RPMI7951 (cell line): ENCODE data around the gene TOMM20L. TPM values are rescaled to one million over a fixed set of nuclear protein-coding genes. Genes with fewer than 3 reads are reported as not detected.

Experiments
- DNase-seq: peaks from one replicate; pipeline ENCODE4 v3.0.0-alpha.2; 2012; ENCODE audit warnings: low read depth
- total RNA-seq: library from RNA; depleted of rRNA; stranded (reverse); fragments of >200 nt; shearing (Covaris generic); gene quantifications from 2 replicates; pipeline ENCODE4 v1.2.3, GENCODE V29; 2014; rRNA removed

TOMM20L gene
- total RNA-seq, 1 experiment from 2014 or later = not detected

DNA sequence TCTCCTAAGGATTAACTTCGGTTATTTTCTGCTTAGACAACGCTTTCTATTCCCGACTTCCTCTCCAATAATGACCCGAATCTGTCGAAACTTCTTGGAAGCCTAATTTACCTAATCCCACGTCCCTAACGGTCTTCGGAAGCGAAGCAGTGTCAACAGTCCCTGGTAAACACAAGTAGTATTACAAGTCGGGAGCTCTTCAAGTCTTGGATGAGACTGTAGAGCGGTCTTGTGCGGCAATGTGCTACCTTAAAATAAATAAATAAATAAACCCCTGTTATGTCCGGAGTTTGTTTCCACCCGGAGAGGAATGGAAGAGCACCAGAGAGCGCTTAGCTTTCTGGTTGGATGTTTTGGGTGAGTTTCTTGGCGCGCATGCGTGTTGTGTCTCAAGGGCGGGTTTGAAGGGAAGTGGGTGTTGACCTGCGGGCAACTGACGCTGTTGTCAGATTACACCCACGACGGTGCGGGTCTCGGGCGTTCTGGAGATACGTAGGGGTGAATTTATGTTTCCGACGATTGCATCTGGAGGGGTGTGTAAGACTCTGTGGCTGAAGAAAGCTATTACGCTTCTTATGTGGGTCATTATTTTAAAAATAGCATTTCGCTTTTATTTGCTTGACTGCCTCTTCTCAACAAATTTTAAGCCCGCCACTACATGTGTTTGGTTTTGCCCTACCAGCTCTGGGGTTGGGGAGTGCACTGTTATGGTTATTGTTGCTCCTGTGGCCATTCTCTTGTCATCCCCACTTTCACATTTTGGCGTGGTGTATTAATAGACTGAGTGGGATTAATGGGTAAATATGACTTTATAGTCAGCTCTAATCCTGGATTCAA, 31.8 kb downstream of the TOMM20L start, which contains the start of the genes KIAA0586 and TIMM9:
Gene KIAA0586, plus strand, starts transcription at position 439 of the 837 bp plus-strand sequence. CDS start 546 bp downstream, outside the sequence.
Gene TIMM9, minus strand, starts transcription at position 251 of the 837 bp plus-strand sequence. CDS start 15,586 bp downstream, outside the sequence.
- DNase-seq = peak; percentile 97

DNA sequence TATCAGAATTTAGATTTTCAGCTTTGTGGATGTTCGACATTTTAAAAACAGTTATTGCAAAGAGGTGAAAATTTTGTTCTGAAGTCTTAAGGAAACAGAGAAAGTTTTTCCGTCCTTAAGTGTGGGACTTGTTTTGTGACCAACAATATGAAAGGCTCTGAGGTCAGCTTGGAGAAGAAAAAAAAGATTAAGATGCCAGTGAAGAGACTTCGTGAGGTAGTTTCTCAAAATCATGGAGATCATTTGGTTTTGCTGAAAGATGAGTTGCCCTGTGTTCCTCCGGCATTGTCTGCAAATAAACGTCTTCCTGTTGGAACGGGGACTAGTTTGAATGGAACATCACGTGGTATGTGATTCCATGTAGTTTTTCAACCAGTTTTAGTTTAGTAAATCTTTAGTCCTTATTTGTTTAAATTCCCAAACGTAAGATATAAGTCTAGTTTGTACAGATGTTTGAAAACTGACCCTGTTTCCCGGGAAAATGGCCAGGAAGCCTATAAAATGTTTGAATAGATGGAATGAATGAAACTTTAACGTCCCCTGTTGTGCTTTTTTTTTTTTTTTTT, 32.5 kb downstream of the TOMM20L start:
- peak; percentile 63 for DNase-seq

DNA sequence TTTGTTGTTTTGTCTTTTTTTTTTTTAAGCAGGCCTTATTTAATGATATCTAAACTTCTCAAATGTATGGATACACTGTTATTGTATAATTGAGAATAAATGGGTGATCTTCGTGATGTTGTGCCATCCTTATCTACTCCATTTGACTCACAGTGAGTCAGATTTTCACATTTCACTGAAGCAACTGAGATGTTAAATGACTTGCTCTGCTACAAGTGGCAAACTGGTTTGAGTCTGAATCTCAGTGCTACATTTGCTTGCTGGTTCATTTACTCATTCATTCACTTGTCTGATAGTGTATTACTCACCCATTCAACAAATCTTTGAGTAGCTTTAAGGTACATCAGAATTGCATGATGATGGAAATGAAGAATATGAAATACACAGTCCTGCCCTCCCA, 34.4 kb downstream of the TOMM20L start:
- peak; percentile 55 for DNase-seq

- DNase-seq = no peak
Observed at GRCh38 chr14:58439476-58439875, 43.7 kb downstream of the TOMM20L start.

DNA sequence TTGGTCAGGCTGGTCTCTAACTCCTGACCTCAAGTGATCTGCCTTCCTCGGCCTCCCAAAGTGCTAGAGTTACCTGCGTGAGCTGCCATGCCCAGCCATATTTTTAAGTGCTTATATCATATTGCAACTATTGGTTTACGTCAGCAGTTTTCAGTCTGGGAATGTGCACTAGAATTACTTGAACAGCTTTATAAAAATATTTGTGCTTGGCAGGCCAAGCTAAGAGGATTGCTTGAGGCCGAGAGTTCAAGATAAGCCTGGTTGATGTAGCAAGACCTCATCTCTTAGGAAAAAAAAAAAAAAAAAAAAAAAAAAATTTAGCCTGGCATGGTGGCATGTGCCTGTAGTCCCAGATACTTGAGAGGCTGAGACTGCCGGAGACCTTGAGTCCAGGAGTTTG, 48.9 kb downstream of the TOMM20L start:
- DNase-seq = no peak

DNA sequence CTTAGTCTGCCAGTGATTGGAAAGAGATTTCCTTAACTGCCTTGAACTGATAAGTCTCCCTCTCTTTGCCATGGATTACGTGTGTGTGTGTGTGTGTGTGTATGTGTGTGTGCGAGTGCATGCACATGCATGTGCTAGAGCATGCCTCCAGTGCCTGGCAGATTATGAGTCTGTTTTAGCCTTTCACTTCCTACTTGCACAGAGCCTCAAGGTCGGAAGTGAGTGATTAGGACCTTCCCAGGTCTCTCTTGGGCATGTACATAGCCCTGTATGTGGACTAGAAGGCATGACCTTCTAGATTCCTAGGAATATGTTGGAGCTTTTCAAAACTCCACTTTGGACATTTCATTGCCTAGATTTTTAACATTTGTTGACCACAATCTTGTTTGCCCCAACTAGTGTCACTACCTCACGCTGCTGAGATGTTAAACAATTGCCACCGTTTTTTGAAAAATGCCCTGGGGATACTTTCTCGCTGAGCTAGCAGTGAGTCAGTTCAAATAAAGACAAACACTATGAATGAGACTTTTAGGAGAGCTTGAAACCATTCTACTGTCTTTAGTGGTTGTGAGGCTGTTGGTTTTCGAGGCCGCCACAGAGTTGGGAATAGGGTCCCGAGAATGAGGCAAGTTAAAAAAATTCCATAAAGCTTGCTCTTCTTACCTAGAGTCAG, 60.0 kb downstream of the TOMM20L start:
- DNase-seq = peak; percentile 88

Other genes with a start within 250 kb of the TOMM20L start
- 1.3 and 1.8 TPM in 2 replicates for gene ARMH4, start 243.7 kb upstream of the TOMM20L start, total RNA-seq
- 67.2 and 88.8 TPM in 2 replicates for gene ACTR10, start 195.8 kb upstream of the TOMM20L start, total RNA-seq
- gene PSMA3, start 151.1 kb upstream of the TOMM20L start, total RNA-seq = 215 and 218 TPM in 2 replicates
- 4.3 and 5.9 TPM in 2 replicates for gene ARID4A, start 97.4 kb upstream of the TOMM20L start, total RNA-seq
- 60.9 and 68.1 TPM in 2 replicates for gene TIMM9, start 31.6 kb downstream of the TOMM20L start, total RNA-seq
- gene KIAA0586, start 31.8 kb downstream of the TOMM20L start, total RNA-seq = 37.8 and 44.6 TPM in 2 replicates
- 22.2 and 23.1 TPM in 2 replicates for gene DACT1, start 242.0 kb downstream of the TOMM20L start, total RNA-seq